ENCODE data around the gene CFB. TPM values are rescaled to one million over a fixed set of nuclear protein-coding genes. Genes with fewer than 3 reads are reported as not detected.
A peak's percentile ranks its signal among the peaks of the same experiment; 100 is the strongest.

CFB gene
- total and polyA plus RNA-seq, 9 of the 15 experiments (the other 6 are each of a cell fraction or from before 2014, with no cell fraction given): 0.08 to 0.91 (median 0.22) TPM; not detected in 4

GRCh38 chr6:31948753-31949413 is 3.0 kb downstream of the CFB start (continued):
- peak; percentile 89 for TF ChIP-seq PRDM10 (IDR thresholded peaks at IDR 0.05; ENCODE audit: partially characterized antibody)
- no peak for TF ChIP-seq ZNF764 (CRISPR knock-in tag; IDR thresholded peaks at IDR 0.05; ENCODE audit: low read depth)
- peak; percentile 26; the same call in 1 of the 2 replicates for TF ChIP-seq ELF2 (CRISPR knock-in tag; IDR thresholded peaks at IDR 0.05)
- no peak for TF ChIP-seq MCM5 (IDR thresholded peaks at IDR 0.05; ENCODE audit: low read depth)
- 0 out of 2 replicates have a peak, but pooled peaks have one; percentile 20 for TF ChIP-seq ZNF175 (CRISPR knock-in tag; IDR thresholded peaks at IDR 0.05; ENCODE audit: low read depth)
- TF ChIP-seq ZFP91 (CRISPR knock-in tag; IDR thresholded peaks at IDR 0.05): 0 out of 2 replicates have a peak, but pooled peaks have one; percentile 26
- no peak for TF ChIP-seq PHF21A (IDR thresholded peaks at IDR 0.05; ENCODE audit: borderline replicate concordance, low read depth)
- TF ChIP-seq ATF6 (CRISPR knock-in tag; IDR thresholded peaks at IDR 0.05): no peak
- TF ChIP-seq ZNF740 (CRISPR knock-in tag; IDR thresholded peaks at IDR 0.05): no peak
- no peak for TF ChIP-seq ZNF740 (tag; IDR thresholded peaks at IDR 0.05)
- TF ChIP-seq NFYB (IDR thresholded peaks at IDR 0.05; ENCODE audit: extremely low read depth, insufficient read length): no peak
- TF ChIP-seq KHSRP (IDR thresholded peaks at IDR 0.05): no peak
- TF ChIP-seq ZBTB26 (CRISPR knock-in tag; IDR thresholded peaks at IDR 0.05): no peak
- TF ChIP-seq TCF15 (CRISPR knock-in tag; IDR thresholded peaks at IDR 0.05): no peak
- TF ChIP-seq ZNF263 (CRISPR knock-in tag; IDR thresholded peaks at IDR 0.05; ENCODE audit: borderline replicate concordance): 0 out of 2 replicates have a peak, but pooled peaks have one; percentile 17
- no peak for TF ChIP-seq ZNF583 (CRISPR knock-in tag; IDR thresholded peaks at IDR 0.05)
